Esophagus muscularis mucosa (tissue), 4 donors: ENCODE measurements around the gene MARK3. TPM values are rescaled to one million over a fixed set of nuclear protein-coding genes. Genes with fewer than 3 reads are reported as not detected.

Experiments used
- DNase-seq: peaks from one replicate; pipeline ENCODE4 v3.0.0-alpha.2; 2017; ENCODE audit errors: extremely low spot score
- H3K27ac ChIP-seq, 4 donors: fragments of 200-600 bp; sonication (generic); replicated peaks in 1 of 4; 1 replicate in 3 of 4; 2 replicates in 1 of 4; pipeline ENCODE4 v1.5.1; 2016 to 2019; ENCODE audit warnings: mild to moderate bottlenecking in 1 of 4
- H3K27me3 ChIP-seq, 4 donors: fragments of 200-600 bp; sonication (generic); one replicate each; pipeline versions ENCODE4 v1.5.1 to v1.6.0; 2016 to 2019
- H3K36me3 ChIP-seq, 4 donors: fragments of 200-600 bp; sonication (generic); one replicate each; pipeline ENCODE4 v1.5.1; 2016 to 2019
- H3K4me1 ChIP-seq, 4 donors: fragments of 200-600 bp; sonication (generic); one replicate each; pipeline ENCODE4 v1.5.1; 2016 to 2019
- H3K4me3 ChIP-seq, 4 donors: fragments of 200-600 bp; sonication (generic); 1 replicate in 2 of 4; 2 replicates in 2 of 4; pipeline ENCODE4 v1.5.1; 2016 to 2019; ENCODE audit warnings: mild to moderate bottlenecking in 4 of 4, moderate library complexity in 1 of 4
- H3K9me3 ChIP-seq, 4 donors: fragments of 200-600 bp; sonication (generic); 1 replicate in 3 of 4; 2 replicates in 1 of 4; pipeline ENCODE4 v1.5.1; 2016 to 2019
- EP300 ChIP-seq: sonication (generic); formaldehyde crosslinking; IDR thresholded peaks from one replicate; pipeline ENCODE4 v1.6.1; 2017; ENCODE audit warnings: antibody characterized with exemption
- POLR2A ChIP-seq: fragments of 450-650 bp; IDR thresholded peaks from one replicate; pipeline ENCODE4 v1.6.1; 2017; ENCODE audit warnings: antibody characterized with exemption, moderate library complexity, mild to moderate bottlenecking, low read depth
- POLR2AphosphoS5 ChIP-seq, 2 donors: sonication (generic); formaldehyde crosslinking; IDR thresholded peaks; one replicate each; pipeline ENCODE4 v1.6.1; 2017; ENCODE audit warnings: antibody characterized with exemption in 2 of 2
- WGBS: methylation state at CpG from one replicate; pipeline ENCODE4 v1.1.5; 2018; 5-methylcytosine and 5-hydroxymethylcytosine counted together
- intact Hi-C: fragments of 100-400 bp; cut with DNase I; formaldehyde crosslinking; loops from one replicate; pipeline ENCODE4 v1.15.1; 2023
- total RNA-seq, 4 donors: library from RNA; depleted of rRNA; stranded (reverse); fragments of >200 nt; gene quantifications; one replicate each; pipeline versions ENCODE4 v1.1.0 to v1.2.1, GENCODE V29; 2016
- TF ChIP-seq, protein P1 (sequence below), 3 experiments: fragments of 200-600 bp in 2 of 3; fragments of 450-650 bp in 1 of 3; sonication (generic) in 2 of 3; IDR thresholded peaks; one replicate each; pipeline ENCODE4 v1.5.1; 2017 to 2019; ENCODE audit warnings: antibody characterized with exemption in 3 of 3, mild to moderate bottlenecking in 2 of 3, moderate library complexity in 1 of 3

The MARK3 gene
- total RNA-seq, 4 donors from 2014 or later = 57.4 to 78.1 (median 68.1) TPM

DNA sequence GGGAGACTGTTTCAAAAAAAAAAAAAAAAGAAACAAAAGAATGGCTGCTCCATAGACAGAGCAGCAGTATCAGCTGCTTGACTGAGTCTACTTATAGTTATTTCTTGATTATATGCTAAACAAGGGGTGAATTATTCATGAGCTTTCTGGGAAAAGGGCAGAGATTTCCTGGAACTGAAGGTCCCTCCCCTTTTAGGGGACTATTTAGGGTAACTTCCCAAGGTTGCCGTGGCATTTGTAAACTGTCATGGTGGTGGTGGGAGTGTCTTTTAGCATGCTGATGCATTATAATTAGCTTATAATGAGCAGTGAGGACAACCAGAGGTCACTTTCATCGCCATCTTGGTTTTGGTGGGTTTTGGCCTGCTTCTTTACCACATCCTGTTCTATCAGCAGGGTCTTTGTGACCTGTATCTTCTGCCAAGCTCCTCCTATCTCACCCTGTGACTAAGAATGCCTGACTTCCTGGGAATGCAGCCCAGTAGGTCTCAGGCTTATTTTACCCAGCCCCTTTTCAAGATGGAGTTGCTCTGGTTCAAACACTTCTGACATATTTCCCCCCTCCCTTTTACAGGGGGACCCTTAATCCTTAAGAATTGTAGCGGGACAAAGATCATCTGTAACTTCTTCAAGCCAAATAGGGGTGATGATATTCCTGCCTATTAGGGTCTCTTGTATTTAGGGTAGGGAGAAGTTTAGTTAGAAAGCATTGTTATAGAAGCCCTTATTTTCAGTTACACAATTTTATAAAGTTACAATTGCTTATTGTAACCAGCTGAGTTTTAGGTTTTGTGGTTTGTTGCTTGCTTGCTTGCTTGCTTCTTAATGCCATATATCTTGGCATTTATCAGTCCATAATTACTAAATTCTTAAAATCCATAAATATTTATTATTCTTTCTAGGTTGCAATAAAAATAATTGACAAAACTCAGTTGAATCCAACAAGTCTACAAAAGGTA lies 42.5 kb downstream of the MARK3 start:
- no peak for DNase-seq
- intact Hi-C loops = no loop called here
- H3K4me3 ChIP-seq = no peak overlapping the region
- WGBS = 70% methylated on average over 3 of the region's 3 CpGs
- no peaks in the 10 kb centered on the region for H3K36me3 ChIP-seq
- peaks cover 17 to 37% (median 32%) of the 10 kb centered on the region in 4 donors for H3K4me1 ChIP-seq
- H3K27ac ChIP-seq = peak overlapping the region in 1 of 4 donors; percentile 20
- TF ChIP-seq POLR2AphosphoS5 (IDR thresholded peaks at IDR 0.05) (no peak), POLR2A (no peak), EP300 (no peak)
- TF ChIP-seq, protein P1, sequence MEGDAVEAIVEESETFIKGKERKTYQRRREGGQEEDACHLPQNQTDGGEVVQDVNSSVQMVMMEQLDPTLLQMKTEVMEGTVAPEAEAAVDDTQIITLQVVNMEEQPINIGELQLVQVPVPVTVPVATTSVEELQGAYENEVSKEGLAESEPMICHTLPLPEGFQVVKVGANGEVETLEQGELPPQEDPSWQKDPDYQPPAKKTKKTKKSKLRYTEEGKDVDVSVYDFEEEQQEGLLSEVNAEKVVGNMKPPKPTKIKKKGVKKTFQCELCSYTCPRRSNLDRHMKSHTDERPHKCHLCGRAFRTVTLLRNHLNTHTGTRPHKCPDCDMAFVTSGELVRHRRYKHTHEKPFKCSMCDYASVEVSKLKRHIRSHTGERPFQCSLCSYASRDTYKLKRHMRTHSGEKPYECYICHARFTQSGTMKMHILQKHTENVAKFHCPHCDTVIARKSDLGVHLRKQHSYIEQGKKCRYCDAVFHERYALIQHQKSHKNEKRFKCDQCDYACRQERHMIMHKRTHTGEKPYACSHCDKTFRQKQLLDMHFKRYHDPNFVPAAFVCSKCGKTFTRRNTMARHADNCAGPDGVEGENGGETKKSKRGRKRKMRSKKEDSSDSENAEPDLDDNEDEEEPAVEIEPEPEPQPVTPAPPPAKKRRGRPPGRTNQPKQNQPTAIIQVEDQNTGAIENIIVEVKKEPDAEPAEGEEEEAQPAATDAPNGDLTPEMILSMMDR (IDR thresholded peaks at IDR 0.05) = no peak
- H3K9me3 ChIP-seq = no peaks in the 10 kb centered on the region
- H3K27me3 ChIP-seq = no peaks in the 10 kb centered on the region

DNA sequence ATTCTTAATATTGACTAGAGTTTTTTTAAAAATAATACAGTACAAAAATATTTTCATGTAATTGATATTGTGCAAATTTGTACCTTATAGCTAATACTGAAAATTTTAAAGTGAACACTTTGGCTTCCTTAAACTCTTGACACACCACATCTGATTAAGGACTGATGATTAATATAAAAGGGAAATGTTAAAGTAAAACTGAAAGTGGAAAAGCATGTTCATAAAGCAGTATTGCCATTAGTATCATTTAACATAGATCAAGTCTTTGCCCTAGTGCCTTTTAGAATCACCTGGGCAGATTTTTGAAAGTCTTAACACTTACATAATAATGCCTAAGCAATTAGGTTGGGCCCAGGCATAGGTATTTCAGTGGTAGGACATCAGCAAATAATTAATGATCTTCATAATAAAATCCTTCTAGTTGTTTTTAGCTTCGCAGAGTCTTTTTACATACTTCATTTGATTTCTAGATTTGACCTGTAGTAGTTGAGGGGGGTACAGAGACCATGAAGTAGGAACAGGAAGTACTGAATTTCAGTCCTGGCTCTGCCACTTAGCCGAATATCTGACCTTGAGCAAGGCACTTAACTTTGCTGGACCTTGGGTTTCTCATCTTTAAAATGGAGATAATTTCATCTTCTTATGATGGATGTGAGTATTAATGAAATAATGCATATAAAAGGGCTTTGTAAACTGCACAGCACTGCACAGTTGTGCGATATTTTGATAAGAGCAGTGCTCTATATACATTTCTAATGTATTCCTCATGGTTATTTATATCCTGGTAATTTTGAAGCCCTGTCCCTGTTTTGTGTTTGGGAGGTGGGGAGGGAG lies 43.7 kb downstream of the MARK3 start:
- intact Hi-C loops = no loop called here
- Histone ChIP-seq H3K4me3 (no peak overlapping the region), H3K27me3 (no peaks in the 10 kb centered on the region), H3K36me3 (peaks cover 0 to 2% (median under 1%) of the 10 kb centered on the region in 4 donors), H3K9me3 (no peaks in the 10 kb centered on the region), H3K4me1 (peaks cover 11 to 27% (median 24%) of the 10 kb centered on the region in 4 donors), H3K27ac (no peak overlapping the region)
- 78% methylated on average over 3 of the region's 3 CpGs for WGBS
- no peak for TF ChIP-seq POLR2AphosphoS5 (IDR thresholded peaks at IDR 0.05)
- TF ChIP-seq, protein P1 (IDR thresholded peaks at IDR 0.05) = no peak
- no peak for TF ChIP-seq EP300
- no peak for TF ChIP-seq POLR2A
- no peak for DNase-seq

DNA sequence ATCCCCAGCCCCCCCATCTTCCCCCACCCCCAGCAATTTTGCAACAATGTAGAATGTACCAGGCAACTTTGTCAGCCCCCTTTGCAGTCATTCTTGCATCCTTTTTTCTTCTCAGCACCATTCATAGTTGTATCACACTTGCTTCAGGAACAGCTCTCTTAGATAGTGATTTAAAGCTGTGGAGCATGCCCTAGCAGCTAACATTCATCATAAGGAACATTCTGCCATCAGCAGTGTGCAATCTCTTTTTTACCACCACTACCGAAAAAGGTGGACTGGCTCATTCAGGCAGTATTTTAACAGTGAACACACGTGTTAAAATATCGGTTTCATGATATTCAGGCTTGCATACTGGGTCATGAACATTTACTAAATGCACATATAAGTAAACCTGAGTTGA lies 45.1 kb downstream of the MARK3 start:
- Histone ChIP-seq H3K36me3 (peaks cover 0 to 7% (median 1%) of the 10 kb centered on the region in 4 donors), H3K9me3 (no peaks in the 10 kb centered on the region), H3K27ac (no peak overlapping the region), H3K27me3 (no peaks in the 10 kb centered on the region), H3K4me1 (peaks cover 21 to 34% (median 30%) of the 10 kb centered on the region in 4 donors), H3K4me3 (no peak overlapping the region)
- WGBS = 84% methylated on average over 3 of the region's 3 CpGs
- DNase-seq = no peak
- TF ChIP-seq EP300 = no peak
- TF ChIP-seq, protein P1 (IDR thresholded peaks at IDR 0.05) = no peak
- TF ChIP-seq POLR2A = no peak
- no peak for TF ChIP-seq POLR2AphosphoS5 (IDR thresholded peaks at IDR 0.05)
- intact Hi-C loops = no loop called here

DNA sequence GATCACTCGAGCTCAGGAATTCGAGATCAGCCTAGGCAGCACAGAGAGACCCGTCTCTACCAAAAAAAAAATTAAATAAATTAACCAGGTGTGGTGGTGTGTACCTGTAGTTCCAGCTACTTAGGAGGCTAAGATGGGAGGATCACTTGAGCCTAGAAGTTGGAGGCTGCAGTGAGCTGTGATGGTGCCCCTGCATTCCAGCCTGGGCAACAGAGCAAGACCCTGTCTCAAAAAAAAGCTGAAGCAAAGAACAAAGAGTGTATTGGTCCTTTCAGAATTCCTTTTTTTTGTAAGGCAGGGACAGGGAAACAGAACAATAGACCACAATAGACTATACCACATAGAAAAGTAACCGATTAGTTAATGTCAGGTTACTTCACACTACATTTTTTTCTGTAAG lies 47.4 kb downstream of the MARK3 start:
- no peaks in the 10 kb centered on the region for H3K9me3 ChIP-seq
- H3K36me3 ChIP-seq = peaks cover 0 to 7% (median 1%) of the 10 kb centered on the region in 4 donors
- H3K27ac ChIP-seq = no peak overlapping the region
- TF ChIP-seq EP300 (no peak), POLR2A (no peak), POLR2AphosphoS5 (IDR thresholded peaks at IDR 0.05) (no peak)
- TF ChIP-seq, protein P1 (IDR thresholded peaks at IDR 0.05) = no peak
- H3K4me3 ChIP-seq = no peak overlapping the region
- peaks cover 17 to 30% (median 24%) of the 10 kb centered on the region in 4 donors for H3K4me1 ChIP-seq
- no peaks in the 10 kb centered on the region for H3K27me3 ChIP-seq
- intact Hi-C loops = no loop called here
- 92% methylated on average over 4 of the region's 4 CpGs for WGBS
- DNase-seq = no peak
